ENCODE measurements around the gene FAM120C.

Gene FAM120C

GRCh38 chrX:54180403-54180802, 2.7 kb downstream of the FAM120C start:
- TF ChIP-seq, protein P1, sequence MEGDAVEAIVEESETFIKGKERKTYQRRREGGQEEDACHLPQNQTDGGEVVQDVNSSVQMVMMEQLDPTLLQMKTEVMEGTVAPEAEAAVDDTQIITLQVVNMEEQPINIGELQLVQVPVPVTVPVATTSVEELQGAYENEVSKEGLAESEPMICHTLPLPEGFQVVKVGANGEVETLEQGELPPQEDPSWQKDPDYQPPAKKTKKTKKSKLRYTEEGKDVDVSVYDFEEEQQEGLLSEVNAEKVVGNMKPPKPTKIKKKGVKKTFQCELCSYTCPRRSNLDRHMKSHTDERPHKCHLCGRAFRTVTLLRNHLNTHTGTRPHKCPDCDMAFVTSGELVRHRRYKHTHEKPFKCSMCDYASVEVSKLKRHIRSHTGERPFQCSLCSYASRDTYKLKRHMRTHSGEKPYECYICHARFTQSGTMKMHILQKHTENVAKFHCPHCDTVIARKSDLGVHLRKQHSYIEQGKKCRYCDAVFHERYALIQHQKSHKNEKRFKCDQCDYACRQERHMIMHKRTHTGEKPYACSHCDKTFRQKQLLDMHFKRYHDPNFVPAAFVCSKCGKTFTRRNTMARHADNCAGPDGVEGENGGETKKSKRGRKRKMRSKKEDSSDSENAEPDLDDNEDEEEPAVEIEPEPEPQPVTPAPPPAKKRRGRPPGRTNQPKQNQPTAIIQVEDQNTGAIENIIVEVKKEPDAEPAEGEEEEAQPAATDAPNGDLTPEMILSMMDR (IDR thresholded peaks at IDR 0.05; ENCODE audit: extremely low read depth, insufficient read depth, missing control alignments), result no peak
- no peak for DNase-seq (ENCODE audit: low spot score)
- in situ Hi-C loops (cut with MboI; ENCODE audit: low pct_unique_long_range_greater_than_20kb, low sequenced_read_pairs, unreplicated experiment), result no loop called here

GRCh38 chrX:54178100-54178940, 4.7 kb downstream of the FAM120C start:
- in situ Hi-C loops (cut with MboI; ENCODE audit: low pct_unique_long_range_greater_than_20kb, low sequenced_read_pairs, unreplicated experiment), result no loop called here
- DNase-seq (ENCODE audit: low spot score), result no peak
- TF ChIP-seq, protein P1 (IDR thresholded peaks at IDR 0.05; ENCODE audit: extremely low read depth, insufficient read depth, missing control alignments), result no peak

DNA sequence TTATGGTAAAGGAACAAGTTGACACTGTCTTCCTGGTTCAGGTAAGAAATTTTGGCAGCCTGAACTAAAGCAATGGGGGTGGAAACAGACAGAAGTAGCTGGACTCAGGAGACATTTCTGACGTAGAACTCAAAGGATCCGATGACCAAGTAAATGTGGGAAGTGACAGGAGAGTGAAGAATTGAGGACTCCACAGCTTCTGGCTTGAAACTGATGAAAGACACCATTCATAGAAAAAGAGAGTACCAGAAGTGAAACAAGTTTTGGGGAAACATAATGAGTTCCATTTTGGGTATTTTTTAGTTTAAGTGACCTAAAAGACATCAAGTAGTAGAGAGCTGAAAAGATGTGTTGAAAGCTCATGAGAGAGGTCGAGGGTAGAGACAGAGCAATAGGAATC, 5.7 kb downstream of the FAM120C start:
- TF ChIP-seq, protein P1 (IDR thresholded peaks at IDR 0.05; ENCODE audit: extremely low read depth, insufficient read depth, missing control alignments), result no peak
- no peak for DNase-seq (ENCODE audit: low spot score)
- in situ Hi-C loops (cut with MboI; ENCODE audit: low pct_unique_long_range_greater_than_20kb, low sequenced_read_pairs, unreplicated experiment), result no loop called here

- TF ChIP-seq, protein P1 (IDR thresholded peaks at IDR 0.05; ENCODE audit: extremely low read depth, insufficient read depth, missing control alignments), result no peak
- no peak for DNase-seq (ENCODE audit: low spot score)
These were observed 9.3 kb downstream of the FAM120C start for GRCh38 chrX:54173791-54174190.

GRCh38 chrX:54172455-54172854, 10.6 kb downstream of the FAM120C start:
- TF ChIP-seq, protein P1 (IDR thresholded peaks at IDR 0.05; ENCODE audit: extremely low read depth, insufficient read depth, missing control alignments), result no peak
- in situ Hi-C loops (cut with MboI; ENCODE audit: low pct_unique_long_range_greater_than_20kb, low sequenced_read_pairs, unreplicated experiment), result no loop called here
- DNase-seq (ENCODE audit: low spot score), result no peak

More at GRCh38 chrX:54173791-54174190, 9.3 kb downstream of the FAM120C start:
- in situ Hi-C loops (cut with MboI; ENCODE audit: low pct_unique_long_range_greater_than_20kb, low sequenced_read_pairs, unreplicated experiment), result no loop called here

- TF ChIP-seq, protein P1 (IDR thresholded peaks at IDR 0.05; ENCODE audit: extremely low read depth, insufficient read depth, missing control alignments), result no peak
- in situ Hi-C loops (cut with MboI; ENCODE audit: low pct_unique_long_range_greater_than_20kb, low sequenced_read_pairs, unreplicated experiment), result no loop called here
- DNase-seq (ENCODE audit: low spot score), result no peak
These were observed 11.4 kb downstream of the FAM120C start for GRCh38 chrX:54171527-54172250.
